ENCODE data around the gene VAC14.
"Not testable (repeated sequence)": the region's sequence is repeated elsewhere in the genome, so short reads cannot be mapped to it uniquely, and the experiment has no call there.

The VAC14 gene

DNA sequence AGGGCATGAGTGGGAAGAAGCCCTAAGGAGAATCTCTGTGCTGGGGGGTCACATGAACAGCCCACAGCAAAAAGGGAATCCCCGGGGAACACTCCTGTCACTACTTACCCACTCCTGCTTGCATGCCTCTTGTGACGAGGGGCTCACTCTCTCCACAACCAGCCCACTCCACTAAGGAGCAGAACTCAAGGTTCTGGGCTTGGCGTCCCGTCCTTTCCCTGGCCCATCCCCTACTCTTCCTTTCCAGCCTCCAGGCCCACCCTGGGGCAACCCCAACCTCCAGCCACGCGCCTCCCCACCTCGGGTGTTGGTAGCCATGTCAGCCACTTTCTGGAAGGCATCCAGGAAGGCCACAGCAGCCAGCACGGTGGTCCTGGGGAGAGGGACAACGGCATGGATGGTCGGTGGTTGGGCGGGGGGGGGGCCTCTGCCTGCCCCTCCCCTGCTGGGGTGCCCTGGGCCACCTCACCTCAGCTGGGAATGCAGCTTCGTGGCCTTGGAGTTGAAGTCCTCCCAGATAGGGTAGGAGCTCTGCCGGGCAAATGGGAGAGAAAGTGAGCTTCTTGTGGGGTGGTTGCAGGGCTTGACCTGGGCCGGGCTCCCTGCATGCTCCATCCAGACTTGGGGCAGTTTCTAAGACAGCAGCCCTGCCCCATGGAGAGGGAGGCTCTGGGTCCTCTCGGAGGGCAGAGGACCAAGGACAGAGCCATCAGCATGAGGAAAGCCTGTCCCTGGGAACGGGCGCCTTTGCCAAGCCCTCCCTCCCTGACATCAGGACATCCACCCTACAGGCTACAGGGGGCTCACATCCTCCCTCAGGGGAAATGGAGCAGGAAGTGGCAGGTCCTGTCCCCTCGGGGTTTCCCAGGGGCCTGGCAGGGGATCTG, 120.2 kb downstream of the VAC14 start:
- no peak for DNase-seq (ENCODE audit: low spot score)

DNA sequence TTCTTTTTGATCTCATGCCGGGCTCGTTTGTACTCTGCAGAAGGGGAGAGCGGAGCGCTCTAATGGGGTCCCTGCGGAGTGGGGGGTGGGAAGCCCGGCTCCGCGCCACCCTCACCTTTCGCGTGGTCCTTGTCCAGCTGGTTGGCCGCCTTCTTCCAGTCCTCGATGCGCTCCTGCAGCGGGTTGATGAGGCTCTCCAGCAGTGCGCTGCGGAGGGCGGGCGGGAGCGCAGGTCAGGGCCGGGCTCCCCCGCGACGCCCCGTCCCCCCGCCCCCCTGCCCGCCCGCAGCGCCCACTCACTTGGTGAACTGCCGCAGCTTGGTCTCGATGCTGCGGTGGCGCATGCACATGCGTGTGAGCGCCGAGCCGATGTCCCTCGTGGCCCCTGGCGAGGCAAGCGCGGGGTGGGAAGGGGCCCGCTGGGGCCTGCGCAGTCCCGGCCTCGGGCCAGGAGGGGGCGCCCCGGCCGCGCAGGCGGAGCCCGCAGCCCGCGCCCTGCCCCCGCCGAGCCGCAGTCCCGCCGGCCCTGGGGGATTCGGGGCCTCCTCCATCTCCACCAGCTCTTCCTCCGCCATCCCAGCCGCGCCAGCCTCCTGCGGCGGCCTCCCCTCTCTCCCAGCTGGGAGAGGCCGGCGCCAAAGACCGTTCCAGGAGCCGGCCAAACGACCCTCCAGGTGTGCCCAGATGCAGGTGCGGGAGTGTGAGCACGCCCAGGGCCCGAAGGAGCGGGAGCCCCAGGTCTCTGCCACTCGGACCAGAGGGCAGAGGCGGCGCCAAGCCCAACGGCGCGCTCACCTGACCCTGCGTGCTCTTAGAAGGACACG, 121.1 kb downstream of the VAC14 start:
- no peak for DNase-seq (ENCODE audit: low spot score)

DNA sequence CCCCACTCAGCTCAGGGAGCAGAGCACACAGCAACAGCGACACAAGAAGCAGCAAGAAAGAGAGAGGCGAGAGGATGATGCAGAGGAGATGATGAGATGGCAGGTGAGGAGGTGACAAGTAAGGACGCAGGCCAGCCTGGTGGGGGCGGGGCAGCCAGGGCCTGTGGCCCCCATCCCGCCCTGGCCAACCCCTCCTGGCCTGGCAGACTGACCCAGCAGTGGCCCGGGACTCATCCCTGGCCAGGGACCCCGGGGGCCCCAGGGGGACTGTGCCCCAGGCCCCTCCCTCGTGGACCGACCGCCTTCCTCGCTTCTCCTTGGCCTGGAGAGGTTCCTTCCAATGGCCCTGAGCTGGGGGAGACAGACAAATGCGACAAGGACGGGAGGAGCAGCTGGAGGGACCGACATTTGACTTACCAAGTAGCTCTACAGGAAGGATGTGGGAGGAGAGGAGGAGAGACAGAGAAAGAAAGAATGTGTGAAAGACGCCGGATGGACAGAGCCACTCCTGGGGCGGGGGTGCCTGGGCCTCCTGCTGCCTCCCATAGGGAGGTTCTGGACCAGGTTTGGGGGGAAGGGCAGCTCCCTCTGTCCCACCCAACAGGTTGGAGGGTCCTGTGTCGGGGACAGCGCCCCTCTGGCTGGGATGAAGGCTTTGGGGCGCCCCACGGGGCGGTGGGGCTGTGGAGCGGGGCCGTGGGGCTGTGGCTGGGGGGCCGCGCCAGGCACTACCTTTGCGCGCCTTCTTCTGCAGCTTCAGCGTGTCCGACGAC, 121.9 kb downstream of the VAC14 start:
- no peak for DNase-seq (ENCODE audit: low spot score)

DNA sequence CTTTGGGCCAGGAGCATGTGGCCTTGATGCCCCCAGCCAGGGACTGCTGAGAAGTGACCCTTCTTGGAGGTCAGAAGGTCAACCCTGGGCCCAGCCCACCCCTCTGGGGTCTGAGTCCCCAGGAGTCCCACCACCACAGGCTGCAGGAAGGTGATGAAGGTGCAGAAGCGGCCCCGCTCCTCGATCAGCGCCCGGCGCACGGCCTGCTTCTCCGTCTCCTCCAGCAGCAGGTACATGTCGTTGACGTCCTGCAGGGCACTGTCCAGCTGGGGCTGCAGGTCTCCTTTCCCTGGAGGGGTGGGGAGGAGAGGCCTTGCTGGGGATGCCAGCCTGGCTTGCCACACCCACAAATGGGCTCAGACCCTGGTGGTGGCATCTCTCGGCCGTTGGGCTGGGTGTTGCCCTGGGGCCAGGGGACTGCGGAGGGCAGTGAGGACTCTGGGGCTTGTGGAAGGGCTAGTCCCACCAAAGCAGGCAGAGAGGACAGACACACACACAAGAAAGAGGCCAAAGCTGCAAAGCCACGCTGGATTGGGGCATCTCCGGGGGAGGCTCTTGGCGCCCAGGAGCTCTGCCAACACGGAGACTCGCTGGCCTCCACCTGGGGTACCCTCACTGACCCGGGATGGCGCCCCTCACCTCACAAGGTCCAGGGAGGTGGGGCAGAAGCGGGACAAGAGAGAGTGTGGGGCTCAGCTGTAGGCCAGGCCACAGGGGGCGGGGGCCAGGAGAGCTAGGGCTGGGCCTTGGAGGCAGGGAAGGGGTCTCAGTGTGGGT, 122.6 kb downstream of the VAC14 start:
- DNase-seq (ENCODE audit: low spot score), result no peak

DNA sequence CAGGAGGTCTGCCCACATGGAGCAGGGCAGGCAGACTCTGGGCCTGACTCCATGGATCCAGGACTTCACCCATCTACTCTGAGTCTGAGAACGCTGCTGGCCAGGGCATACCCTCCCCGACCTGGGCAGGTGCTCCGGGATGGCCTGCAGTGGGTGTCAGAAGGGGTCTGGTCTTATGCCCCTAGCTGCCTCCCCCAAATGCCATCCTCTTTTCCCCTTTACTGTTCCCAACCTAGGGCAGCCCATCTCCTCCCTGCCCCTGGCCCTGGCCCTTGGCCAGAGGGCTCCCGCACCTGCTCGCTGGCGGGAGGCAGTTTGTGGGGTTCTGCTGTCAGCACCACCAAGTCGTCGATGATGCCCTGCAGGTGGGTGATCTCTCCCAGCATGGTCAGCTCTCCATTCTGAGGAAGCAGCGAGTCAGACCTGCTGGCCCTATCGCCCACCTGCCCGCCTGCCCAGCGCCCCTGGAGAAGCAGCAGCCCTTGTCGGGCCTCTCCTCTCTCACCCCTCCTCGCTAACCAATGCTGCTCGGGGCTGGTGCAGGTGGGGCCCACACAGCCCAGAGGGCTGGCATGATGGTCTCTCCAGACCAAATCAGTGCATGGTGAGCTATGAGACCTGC, 123.3 kb downstream of the VAC14 start:
- DNase-seq (ENCODE audit: low spot score), result no peak

- DNase-seq (ENCODE audit: low spot score), result no peak
Measured at GRCh38 chr16:70676675-70677498, 124.1 kb downstream of the VAC14 start.

DNA sequence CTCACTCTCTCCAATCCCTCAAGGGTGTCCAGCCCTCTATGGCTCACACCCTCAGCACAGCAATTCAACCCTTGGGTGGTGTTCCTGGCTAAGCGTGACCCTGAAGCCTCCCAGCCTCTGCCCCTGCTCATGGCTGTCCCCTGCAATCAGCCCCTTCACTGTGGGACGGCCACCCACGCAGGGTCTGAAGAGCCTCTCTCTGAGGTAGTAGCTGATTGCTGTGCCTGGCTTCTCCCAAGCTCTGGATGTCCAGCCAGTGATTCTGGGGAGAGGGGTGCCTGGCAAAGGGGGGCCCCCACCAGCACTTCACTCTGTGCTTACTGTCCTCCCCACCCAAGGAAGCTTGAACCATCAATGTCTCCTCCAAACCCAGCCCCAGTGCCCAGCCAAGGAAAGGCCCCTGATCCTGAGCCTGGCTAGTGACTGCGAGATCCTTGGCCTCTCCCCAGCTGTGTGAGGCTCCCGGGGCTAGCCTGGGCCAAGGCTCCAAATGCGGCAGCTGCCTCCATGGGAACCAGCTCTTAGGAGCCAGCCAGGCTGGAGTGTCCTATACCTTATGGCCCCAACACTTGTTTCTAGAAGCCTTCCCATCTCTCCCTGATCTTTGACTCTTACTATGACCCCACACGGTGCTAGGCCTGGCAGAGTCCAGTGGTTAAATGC, 125.0 kb downstream of the VAC14 start:
- no peak for DNase-seq (ENCODE audit: low spot score)

GRCh38 chr16:70674221-70675014, 126.5 kb downstream of the VAC14 start:
- no peak for DNase-seq (ENCODE audit: low spot score)

GRCh38 chr16:70670938-70671337, 130.0 kb downstream of the VAC14 start:
- not testable (repeated sequence) for DNase-seq (ENCODE audit: low spot score)

GRCh38 chr16:70670175-70670574, 130.8 kb downstream of the VAC14 start:
- DNase-seq (ENCODE audit: low spot score), result no peak

DNA sequence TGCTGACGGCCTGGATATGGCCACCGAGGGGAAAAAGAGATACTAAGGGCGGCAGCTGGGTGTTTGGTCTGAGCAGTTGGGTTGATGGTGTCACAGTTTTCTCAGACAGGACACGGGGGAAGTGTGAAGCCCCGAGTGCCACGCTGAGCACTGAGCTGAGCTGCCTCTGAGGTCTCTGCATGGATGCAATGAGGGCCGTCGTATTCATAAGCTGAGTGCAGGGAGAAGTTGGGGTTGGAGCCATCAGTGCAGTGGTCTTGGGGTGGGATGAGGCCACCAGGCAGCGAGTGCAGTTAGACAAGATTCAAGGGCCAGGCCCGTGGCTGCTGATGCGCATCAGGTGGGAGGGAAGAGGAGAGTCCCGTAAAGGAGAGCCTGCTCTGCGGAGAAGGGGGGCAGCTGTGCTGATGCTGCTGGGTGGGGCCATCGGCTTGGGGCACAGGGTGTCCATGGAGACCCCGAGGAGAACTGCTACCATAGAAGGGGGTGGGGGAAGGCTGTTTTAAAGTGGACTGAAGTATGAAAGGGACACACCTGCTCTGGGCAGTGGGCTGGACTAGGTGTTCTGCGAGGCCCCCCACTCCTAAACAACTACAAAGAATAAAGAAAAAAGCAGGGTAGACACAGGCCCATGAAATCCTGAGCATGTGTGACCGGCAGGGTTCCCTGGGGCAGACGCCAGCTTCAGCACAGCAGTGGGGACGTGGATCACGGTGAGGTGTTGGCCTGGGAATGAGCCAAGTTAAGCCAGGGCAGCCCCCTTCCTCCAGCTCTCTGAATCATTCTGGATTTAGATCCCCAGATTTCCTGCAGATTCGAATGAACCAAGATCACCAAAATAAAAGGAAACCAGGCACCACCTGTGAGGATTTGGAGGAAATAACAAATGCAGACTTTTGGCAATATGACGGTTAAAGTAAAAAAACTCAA, 134.9 kb downstream of the VAC14 start:
- DNase-seq (ENCODE audit: low spot score), result no peak

- DNase-seq (ENCODE audit: low spot score), result no peak
Measured at GRCh38 chr16:70665113-70665694, 135.8 kb downstream of the VAC14 start.

DNA sequence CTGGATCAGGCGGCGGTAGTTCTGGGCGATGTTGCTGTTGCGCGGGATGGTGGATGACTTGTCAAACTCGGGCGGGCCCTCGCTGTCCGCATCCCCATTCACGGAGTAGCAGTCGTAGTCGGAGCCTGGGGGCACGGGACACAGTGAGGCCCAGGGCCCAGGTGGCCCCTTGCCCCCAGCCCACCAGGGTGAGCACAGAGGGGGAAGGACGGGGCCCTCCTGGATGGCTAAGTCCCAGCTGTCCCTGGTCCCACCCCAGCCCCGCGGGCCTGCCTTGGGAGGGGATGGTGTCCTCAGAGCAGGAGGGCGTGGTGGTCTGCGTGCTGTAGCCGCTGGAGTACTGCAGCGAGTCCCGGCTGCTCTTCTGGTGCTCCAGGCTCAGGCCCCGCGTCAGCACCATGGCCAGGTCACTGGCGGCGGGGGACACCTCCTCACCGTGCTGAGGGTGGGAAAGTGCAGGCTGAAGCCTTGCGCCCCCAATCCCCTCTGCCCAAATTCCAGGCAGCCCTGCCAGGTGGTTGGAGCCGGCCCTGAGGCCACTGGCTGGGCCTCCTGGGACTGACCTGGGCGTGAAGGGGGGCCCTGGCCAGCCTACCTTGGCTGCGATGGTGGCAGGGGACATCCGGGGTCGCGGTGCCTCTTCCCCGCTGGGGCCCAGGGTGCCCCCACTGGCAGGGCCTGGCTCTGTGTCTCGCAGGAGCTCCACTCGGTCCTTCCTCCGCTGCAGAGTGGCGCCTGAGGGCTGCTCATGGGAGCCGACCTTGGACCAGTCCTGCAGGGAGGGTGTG, 136.4 kb downstream of the VAC14 start:
- no peak for DNase-seq (ENCODE audit: low spot score)

DNA sequence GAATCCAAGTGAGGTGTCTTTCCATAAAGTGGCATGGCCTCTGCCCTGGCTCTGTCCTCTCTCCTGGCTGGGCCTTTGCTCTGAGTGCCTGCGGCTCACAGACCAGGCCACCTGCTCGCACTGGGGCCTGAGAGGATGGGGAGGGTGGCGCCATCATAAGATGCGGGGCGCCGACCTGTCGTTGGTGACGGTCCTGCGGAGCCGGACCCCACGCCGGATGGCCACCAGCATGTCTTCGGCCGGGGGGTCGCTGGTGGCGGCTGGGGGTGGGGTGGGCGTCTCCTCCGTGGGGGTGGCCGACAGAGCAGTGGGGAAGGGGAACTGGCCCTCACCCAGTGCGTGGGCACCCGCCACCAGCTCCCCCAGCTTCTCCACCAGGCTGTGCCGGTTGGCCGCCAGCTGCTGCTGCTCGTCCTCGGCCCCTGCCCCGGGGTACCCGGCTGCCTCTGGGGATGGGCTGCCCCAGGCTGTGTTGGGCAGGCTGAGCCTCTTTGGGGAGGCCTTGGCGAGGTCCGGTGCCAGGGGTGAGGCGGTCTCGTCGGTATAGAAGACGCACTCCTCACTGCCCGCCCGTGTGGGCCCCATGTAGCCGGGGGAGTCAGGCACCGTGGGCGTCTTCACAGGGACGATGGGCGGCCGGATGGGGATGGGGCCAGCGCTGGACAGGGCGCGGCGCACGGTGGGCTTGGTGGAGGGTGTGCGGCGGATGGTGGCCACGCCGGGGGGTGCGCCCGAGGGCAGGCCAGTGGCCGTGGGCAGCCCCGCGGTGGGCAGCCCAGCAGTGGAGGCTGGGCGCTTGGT, 137.2 kb downstream of the VAC14 start:
- DNase-seq (ENCODE audit: low spot score), result no peak

GRCh38 chr16:70662991-70663523, 137.9 kb downstream of the VAC14 start:
- no peak for DNase-seq (ENCODE audit: low spot score)
